Hepatocyte (in vitro differentiated cells): ENCODE results near the gene OR14A2.

ENCODE experiments used
- CTCF ChIP-seq: fragments of 200-600 bp; sonication (generic); IDR thresholded peaks from 2 replicates; pipeline ENCODE4 v1.5.1; 2016; ENCODE audit warnings: antibody characterized with exemption, mild to moderate bottlenecking; ENCODE audit not compliant: poor library complexity
- EZH2 ChIP-seq: fragments of 200-600 bp; sonication (generic); IDR thresholded peaks from 2 replicates; pipeline ENCODE4 v1.6.1; 2016; ENCODE audit warnings: antibody characterized with exemption, mild to moderate bottlenecking, borderline replicate concordance
- EZH2phosphoT487 ChIP-seq: fragments of 200-600 bp; sonication (generic); IDR thresholded peaks from one replicate; pipeline ENCODE4 v1.6.1; 2018; ENCODE audit warnings: antibody characterized with exemption, mild to moderate bottlenecking, low read depth, moderate library complexity; ENCODE audit not compliant: unreplicated experiment, severe bottlenecking

- TF ChIP-seq EZH2phosphoT487 = no peak
- no peak for TF ChIP-seq CTCF
- TF ChIP-seq EZH2 = no peak
Measured at GRCh38 chr1:247679639-247680038, 68.3 kb downstream of the OR14A2 start, which contains the start of gene OR13G1.
